Adrenal gland (tissue), 5 donors: ENCODE measurements around the gene RTRAF.

Experiments used
- POLR2A ChIP-seq, 2 donors: fragments of 450-650 bp; IDR thresholded peaks; one replicate each; pipeline ENCODE4 v1.6.1; 2017; ENCODE audit warnings: antibody characterized with exemption in 2 of 2, mild to moderate bottlenecking in 2 of 2, moderate library complexity in 1 of 2
- TF ChIP-seq, protein P1 (sequence below), 6 experiments: fragments of 450-650 bp in 4 of 6; fragments of 200-600 bp in 2 of 6; sonication (generic) in 1 of 6; IDR thresholded peaks; 1 replicate in 5 of 6; 2 replicates in 1 of 6; pipeline versions ENCODE4 v1.5.1 to v1.8.0; 2016 to 2021; ENCODE audit warnings: antibody characterized with exemption in 6 of 6, mild to moderate bottlenecking in 2 of 6, moderate library complexity in 1 of 6
- donor health status: DM: no; HTN: no; CAD: no.

DNA sequence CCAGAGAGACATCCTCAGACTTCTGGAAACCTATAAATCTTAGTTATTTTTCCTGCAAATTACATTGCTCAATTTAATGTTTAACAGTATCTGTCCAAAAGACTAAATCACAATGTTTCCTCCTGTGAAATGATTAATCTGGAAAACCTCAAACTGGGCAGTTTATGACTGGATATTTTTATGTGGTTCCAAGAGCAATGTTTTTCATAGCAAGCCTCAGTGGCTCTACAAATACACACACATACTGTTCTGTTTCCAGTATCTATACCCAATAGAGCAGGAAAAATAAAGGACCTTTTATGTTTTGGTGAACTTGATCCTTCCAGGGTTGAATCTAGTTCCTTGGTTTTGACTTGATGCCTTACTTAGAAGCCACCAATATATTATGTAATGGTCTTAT is 70.3 kb downstream of the RTRAF start:
- TF ChIP-seq, protein P1, sequence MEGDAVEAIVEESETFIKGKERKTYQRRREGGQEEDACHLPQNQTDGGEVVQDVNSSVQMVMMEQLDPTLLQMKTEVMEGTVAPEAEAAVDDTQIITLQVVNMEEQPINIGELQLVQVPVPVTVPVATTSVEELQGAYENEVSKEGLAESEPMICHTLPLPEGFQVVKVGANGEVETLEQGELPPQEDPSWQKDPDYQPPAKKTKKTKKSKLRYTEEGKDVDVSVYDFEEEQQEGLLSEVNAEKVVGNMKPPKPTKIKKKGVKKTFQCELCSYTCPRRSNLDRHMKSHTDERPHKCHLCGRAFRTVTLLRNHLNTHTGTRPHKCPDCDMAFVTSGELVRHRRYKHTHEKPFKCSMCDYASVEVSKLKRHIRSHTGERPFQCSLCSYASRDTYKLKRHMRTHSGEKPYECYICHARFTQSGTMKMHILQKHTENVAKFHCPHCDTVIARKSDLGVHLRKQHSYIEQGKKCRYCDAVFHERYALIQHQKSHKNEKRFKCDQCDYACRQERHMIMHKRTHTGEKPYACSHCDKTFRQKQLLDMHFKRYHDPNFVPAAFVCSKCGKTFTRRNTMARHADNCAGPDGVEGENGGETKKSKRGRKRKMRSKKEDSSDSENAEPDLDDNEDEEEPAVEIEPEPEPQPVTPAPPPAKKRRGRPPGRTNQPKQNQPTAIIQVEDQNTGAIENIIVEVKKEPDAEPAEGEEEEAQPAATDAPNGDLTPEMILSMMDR (IDR thresholded peaks at IDR 0.05) = no peak
- no peak for TF ChIP-seq POLR2A (IDR thresholded peaks at IDR 0.05)
